Activated T-helper 9 cell treated with anti-CD3 and anti-CD28 coated beads, Interleukin-2, amount 50 U/mL, for 16 hours (primary cell): ENCODE data around the gene OGDHL.

Source experiments
- DNase-seq: peaks from one replicate; pipeline ENCODE4 v3.0.0-alpha.2; 2020; ENCODE audit warnings: low read depth

The OGDHL gene

DNA sequence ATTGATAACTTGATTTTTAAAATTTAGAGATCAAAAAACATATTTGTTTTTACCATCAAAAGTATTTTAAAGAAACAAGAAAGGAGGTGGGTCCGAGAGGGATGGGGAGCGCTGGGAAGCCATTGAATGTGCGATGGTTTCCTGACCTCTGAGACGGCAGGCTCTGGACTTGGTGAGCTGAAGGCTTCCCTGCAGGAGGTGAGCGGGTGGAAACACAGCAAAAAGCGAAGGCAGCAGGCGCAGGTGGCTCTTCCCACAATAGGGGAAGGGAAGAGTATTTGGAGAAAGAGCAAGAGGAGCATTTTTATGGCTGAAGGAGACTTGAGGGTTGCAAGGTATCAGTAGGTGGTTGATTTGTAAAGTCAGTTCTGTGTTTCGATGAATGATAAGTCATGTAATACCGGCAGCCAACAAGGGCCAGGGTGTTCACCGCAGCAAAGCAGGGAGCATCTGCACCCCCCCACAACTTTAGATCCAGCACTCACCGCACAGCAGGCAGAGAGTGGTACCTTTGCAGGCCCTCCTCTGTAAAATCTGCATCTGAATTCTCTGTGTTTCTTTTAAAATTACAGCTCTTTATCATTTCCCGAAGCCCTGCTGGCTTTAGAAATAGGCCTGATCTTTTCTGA is 72.1 kb downstream of the OGDHL start:
- DNase-seq = no peak

DNA sequence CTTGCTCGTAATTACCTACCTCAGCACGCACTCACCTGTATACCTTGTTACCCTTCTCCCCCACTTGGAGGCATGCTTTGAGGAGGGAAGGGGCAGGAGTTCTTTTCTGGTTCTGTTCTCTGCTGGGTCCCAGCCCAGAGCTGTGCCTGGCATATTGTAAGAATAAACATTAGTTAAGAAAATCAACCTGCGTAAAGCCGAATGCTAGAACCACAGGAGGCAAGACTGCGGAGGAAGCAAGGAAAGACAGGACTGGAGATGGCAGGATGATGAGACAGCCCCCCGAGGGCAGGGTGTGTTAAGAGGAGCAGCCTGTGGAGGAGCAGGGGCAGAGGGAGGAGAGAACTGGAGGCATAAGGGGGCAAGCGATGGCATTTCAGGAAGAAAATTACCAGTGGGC is 73.2 kb downstream of the OGDHL start:
- DNase-seq = no peak

DNA sequence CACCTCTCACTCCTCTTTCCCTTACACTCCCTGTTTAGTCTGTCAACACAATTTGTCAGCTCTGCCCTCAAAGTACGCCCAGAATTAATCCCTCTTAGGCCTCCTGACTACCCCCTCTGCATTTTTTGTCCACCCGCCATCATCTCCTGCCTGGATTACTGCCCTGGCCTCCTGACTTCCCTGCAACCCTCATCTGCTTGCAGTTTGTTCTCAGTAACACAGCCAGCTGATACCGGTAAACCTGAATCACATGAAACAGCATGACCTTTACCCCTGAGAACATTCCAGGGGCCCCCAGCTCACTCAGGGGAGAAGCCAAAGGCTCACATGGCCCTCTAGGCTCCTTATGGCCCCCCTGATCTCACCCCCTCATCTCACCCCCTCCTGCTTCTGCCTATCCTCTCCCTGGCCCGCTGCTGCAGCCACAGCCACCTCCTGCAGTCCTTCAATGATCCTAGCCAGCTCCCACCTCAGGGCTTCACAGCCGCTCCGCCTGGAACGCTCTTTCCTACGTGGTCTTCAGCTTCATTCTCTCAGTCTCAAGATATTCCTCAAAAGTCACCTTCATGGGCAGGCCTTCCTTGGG is 73.8 kb downstream of the OGDHL start:
- no peak for DNase-seq

DNA sequence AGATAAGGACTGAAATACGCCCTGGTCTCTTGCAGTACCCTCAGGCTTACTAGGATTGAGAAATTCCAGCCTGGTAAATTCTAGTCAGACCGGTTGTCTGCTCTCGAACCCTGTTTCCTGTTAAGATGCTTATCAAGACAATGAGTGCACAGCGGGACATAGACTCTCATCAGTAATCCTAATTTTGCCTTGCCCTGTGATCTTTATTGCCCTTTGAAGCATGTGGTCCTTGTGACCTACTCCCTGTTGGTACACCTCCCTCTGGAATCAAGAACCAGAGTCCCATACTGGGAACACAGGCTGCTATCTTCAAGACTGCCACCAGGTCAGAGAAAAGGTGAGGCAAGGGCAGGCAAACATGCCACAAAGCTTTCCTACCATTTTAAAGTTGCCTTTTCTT is 75.5 kb downstream of the OGDHL start:
- DNase-seq = no peak
